Measurements from ENCODE around the gene PJA2. TPM values are rescaled to one million over a fixed set of nuclear protein-coding genes. Genes with fewer than 3 reads are reported as not detected.

The PJA2 gene
- total and polyA plus RNA-seq, 11 donors, result 19.0 to 108 (median 85.3) TPM

- Histone ChIP-seq H3K9me3 (no peaks in the 10 kb centered on the region), H3K27me3 (no peaks in the 10 kb centered on the region), H3K4me3 (no peak overlapping the region), H3K27ac (no peak overlapping the region), H3K36me3 (peaks cover 0 to 70% (median 41%) of the 10 kb centered on the region in 9 donors), H3K4me1 (peaks cover 0 to 16% (median 3%) of the 10 kb centered on the region in 12 donors)
- peak in 3 of 4 donors; percentile 29 to 39 (median 37) for ATAC-seq
- WGBS, 4 donors, result 80 to 90% (median 82%) methylated on average over 2 of the region's 2 CpGs
- TF ChIP-seq POLR2A (IDR thresholded peaks at IDR 0.05) (no peak), CTCF (IDR thresholded peaks at IDR 0.05) (no peak)
- DNase-seq, result no peak
- intact Hi-C loops (cut with DNase I), result no loop called here
Measured at GRCh38 chr5:109354761-109355160, 55.0 kb downstream of the PJA2 start.

- intact Hi-C loops (cut with DNase I), result no loop called here
- ATAC-seq, result no peak
- Histone ChIP-seq H3K4me3 (no peak overlapping the region), H3K4me1 (peaks cover 0 to 29% (median 9%) of the 10 kb centered on the region in 12 donors), H3K9me3 (no peaks in the 10 kb centered on the region), H3K27me3 (no peaks in the 10 kb centered on the region), H3K27ac (no peak overlapping the region), H3K36me3 (peaks cover 0 to 72% (median 59%) of the 10 kb centered on the region in 9 donors)
- DNase-seq, result no peak
- whole genome bisulfite sequencing, 4 donors, result 91 to 97% (median 96%) methylated on average over 2 of the region's 2 CpGs
- TF ChIP-seq POLR2A (IDR thresholded peaks at IDR 0.05) (no peak), CTCF (IDR thresholded peaks at IDR 0.05) (no peak)
Measured at GRCh38 chr5:109351988-109352864, 57.5 kb downstream of the PJA2 start.

- ATAC-seq (no peak), DNase-seq (no peak)
- Histone ChIP-seq H3K27ac (peak overlapping the region in 1 of 12 donors; percentile 0), H3K36me3 (peaks cover 0 to 78% (median 50%) of the 10 kb centered on the region in 9 donors), H3K27me3 (no peaks in the 10 kb centered on the region), H3K4me3 (no peak overlapping the region), H3K4me1 (peaks cover 0 to 36% (median 11%) of the 10 kb centered on the region in 12 donors), H3K9me3 (no peaks in the 10 kb centered on the region)
- 71 to 74% (median 71%) methylated on average over 5 of the region's 5 CpGs for WGBS, 4 donors
- intact Hi-C loops (cut with DNase I), result no loop called here
- TF ChIP-seq CTCF (IDR thresholded peaks at IDR 0.05) (no peak), POLR2A (IDR thresholded peaks at IDR 0.05) (no peak)
Measured at GRCh38 chr5:109350537-109351270, 59.1 kb downstream of the PJA2 start.

- Histone ChIP-seq H3K4me1 (peaks cover 0 to 36% (median 11%) of the 10 kb centered on the region in 12 donors), H3K4me3 (no peak overlapping the region), H3K36me3 (peaks cover 0 to 75% (median 49%) of the 10 kb centered on the region in 9 donors), H3K27me3 (no peaks in the 10 kb centered on the region), H3K9me3 (no peaks in the 10 kb centered on the region), H3K27ac (peak overlapping the region in 2 of 12 donors; percentile 11 to 55)
- WGBS, 4 donors, result 71 to 84% (median 72%) methylated on average over 2 of the region's 2 CpGs
- TF ChIP-seq POLR2A (IDR thresholded peaks at IDR 0.05), result no peak
- TF ChIP-seq CTCF (IDR thresholded peaks at IDR 0.05), result no peak
- intact Hi-C loops (cut with DNase I), result loop anchor here in 1 of 10 donors (5.0 kb wide), 1 partner anchor 63 kb away; no protein-coding TSS in a partner anchor
- DNase-seq, result no peak
- peak in 2 of 4 donors; percentile 22 to 68 for ATAC-seq
Measured at GRCh38 chr5:109349388-109349787, 60.4 kb downstream of the PJA2 start.

Measured in heart left ventricle (tissue), 16 donors.